ENCODE results near the gene ARHGEF11. TPM values are rescaled to one million over a fixed set of nuclear protein-coding genes. Genes with fewer than 3 reads are reported as not detected.

The ARHGEF11 gene
- total RNA-seq, 1 experiment from 2014 or later: 41.1 TPM

DNA sequence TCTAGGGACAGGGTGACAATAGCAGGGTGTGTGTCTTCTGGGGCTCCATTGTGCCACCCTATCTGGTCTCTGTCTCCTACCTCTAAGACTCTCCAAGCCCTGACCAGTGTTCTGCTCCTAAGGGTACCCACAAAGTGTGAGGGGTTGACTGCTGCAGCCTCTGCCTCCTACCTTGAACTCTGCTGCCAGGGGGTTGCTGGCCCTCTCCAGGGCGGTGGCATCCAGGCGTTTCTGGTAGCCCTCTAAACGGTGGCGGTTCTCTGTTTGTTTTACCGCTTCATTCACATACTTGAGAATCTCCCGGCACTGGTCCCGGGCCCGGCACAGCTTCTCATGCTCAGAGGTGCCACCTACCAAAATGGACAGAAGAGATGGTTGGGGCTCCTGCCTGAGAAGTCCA is 100.7 kb downstream of the ARHGEF11 start:
- Histone ChIP-seq H2BK20ac (ENCODE audit: low read depth, low read length, poor library complexity, severe bottlenecking) (no peak overlapping the region), H4K91ac (ENCODE audit: insufficient read length, low read depth, low read length) (no peak overlapping the region), H3K23ac (ENCODE audit: insufficient read length, low read depth, low read length) (no peak overlapping the region), H3K27me3 (ENCODE audit: insufficient read depth, low read length) (no peaks in the 10 kb centered on the region), H4K5ac (ENCODE audit: insufficient read length, low read depth, low read length) (no peak overlapping the region), H3K23me2 (ENCODE audit: insufficient read length, low read depth, low read length, poor library complexity, severe bottlenecking) (no peaks in the 10 kb centered on the region), H3K9me3 (ENCODE audit: control insufficient read depth, low read depth, low read length) (no peaks in the 10 kb centered on the region), H2AFZ (ENCODE audit: low read length) (no peak overlapping the region), H3K4ac (ENCODE audit: low read depth, low read length) (no peak overlapping the region), H2BK12ac (ENCODE audit: insufficient read length, low read depth, low read length) (no peak overlapping the region), H3K56ac (ENCODE audit: insufficient read length, low read depth, low read length) (no peak overlapping the region), H3K4me2 (ENCODE audit: insufficient read depth, insufficient read length, low read length) (no peak overlapping the region), H4K8ac (replicated peaks; ENCODE audit: insufficient read length, low read depth, low read length) (no peak overlapping the region), H2BK5ac (ENCODE audit: insufficient read length, low read length) (no peak overlapping the region), H2BK120ac (ENCODE audit: low read depth, low read length, poor library complexity, severe bottlenecking) (no peak overlapping the region), H2BK15ac (ENCODE audit: low read depth, low read length) (no peak overlapping the region), H3K14ac (ENCODE audit: insufficient read depth, low read length) (no peak overlapping the region), H4K20me1 (ENCODE audit: control insufficient read depth, insufficient read depth, insufficient read length) (no peaks in the 10 kb centered on the region), H3K18ac (ENCODE audit: insufficient read length, low read depth, low read length) (no peak overlapping the region), H3K9ac (ENCODE audit: extremely low read depth, insufficient read length, low read length) (no peak overlapping the region), H3T11ph (ENCODE audit: low read length) (no peak overlapping the region), H3K27ac (ENCODE audit: insufficient read length, low read depth, low read length) (no peak overlapping the region), H3K79me2 (ENCODE audit: insufficient read depth, low read length) (no peaks in the 10 kb centered on the region), H3K4me1 (ENCODE audit: insufficient read depth, low read length) (no peaks in the 10 kb centered on the region), H2AK5ac (ENCODE audit: insufficient read length, low read length) (no peak overlapping the region), H3K79me1 (ENCODE audit: insufficient read depth, low read depth, low read length, poor library complexity, severe bottlenecking) (no peaks in the 10 kb centered on the region)
- Mint-ChIP-seq H3K9me3 (no peaks in the 10 kb centered on the region), H3K4me1 (peaks cover 3 to 4% of the 10 kb centered on the region in 2 experiments; a peak in 3 of 4 replicates), H3K27ac (no peak overlapping the region; a peak in 1 of 7 replicates), H3K4me3 (no peak overlapping the region), H3K27me3 (ENCODE audit: low read depth) (no peaks in the 10 kb centered on the region; the same call in none of the 2 replicates), H3K36me3 (ENCODE audit: insufficient read depth in 1 of 3, low read depth in 3 of 3) (peaks cover 53 to 97% (median 91%) of the 10 kb centered on the region in 3 experiments)
- no peak for DNase-seq
- TF ChIP-seq, protein P1, sequence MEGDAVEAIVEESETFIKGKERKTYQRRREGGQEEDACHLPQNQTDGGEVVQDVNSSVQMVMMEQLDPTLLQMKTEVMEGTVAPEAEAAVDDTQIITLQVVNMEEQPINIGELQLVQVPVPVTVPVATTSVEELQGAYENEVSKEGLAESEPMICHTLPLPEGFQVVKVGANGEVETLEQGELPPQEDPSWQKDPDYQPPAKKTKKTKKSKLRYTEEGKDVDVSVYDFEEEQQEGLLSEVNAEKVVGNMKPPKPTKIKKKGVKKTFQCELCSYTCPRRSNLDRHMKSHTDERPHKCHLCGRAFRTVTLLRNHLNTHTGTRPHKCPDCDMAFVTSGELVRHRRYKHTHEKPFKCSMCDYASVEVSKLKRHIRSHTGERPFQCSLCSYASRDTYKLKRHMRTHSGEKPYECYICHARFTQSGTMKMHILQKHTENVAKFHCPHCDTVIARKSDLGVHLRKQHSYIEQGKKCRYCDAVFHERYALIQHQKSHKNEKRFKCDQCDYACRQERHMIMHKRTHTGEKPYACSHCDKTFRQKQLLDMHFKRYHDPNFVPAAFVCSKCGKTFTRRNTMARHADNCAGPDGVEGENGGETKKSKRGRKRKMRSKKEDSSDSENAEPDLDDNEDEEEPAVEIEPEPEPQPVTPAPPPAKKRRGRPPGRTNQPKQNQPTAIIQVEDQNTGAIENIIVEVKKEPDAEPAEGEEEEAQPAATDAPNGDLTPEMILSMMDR (conservative IDR thresholded peaks at IDR 0.05): no peak
- no CpG with 5 or more reads among the region's 8 CpGs for WGBS (ENCODE audit: extremely low coverage, insufficient read length, low lambda C conversion rate)

Data from H9 (cell line).